ENCODE measurements around the gene NUDT21. TPM values are rescaled to one million over a fixed set of nuclear protein-coding genes. Genes with fewer than 3 reads are reported as not detected.
"Not testable (repeated sequence)": the region's sequence is repeated elsewhere in the genome, so short reads cannot be mapped to it uniquely, and the experiment has no call there.

The NUDT21 gene
- total RNA-seq, 1 donor from 2014 or later, result 135 TPM

GRCh38 chr16:56384074-56384721 is 66.9 kb downstream of the NUDT21 start:
- peaks cover 51% of the 10 kb centered on the region for H3K36me3 Mint-ChIP-seq (ENCODE audit: unreplicated experiment)
- H3K9me3 Mint-ChIP-seq (ENCODE audit: unreplicated experiment), result peaks cover 9% of the 10 kb centered on the region
- no peak for TF ChIP-seq CTCF (IDR thresholded peaks at IDR 0.05; ENCODE audit: partially characterized antibody, unreplicated experiment)
- no peak overlapping the region for H3K27ac Mint-ChIP-seq (ENCODE audit: unreplicated experiment)
- H3K4me1 Mint-ChIP-seq (ENCODE audit: low read depth, unreplicated experiment), result no peaks in the 10 kb centered on the region
- no peaks in the 10 kb centered on the region for H3K27me3 Mint-ChIP-seq (ENCODE audit: unreplicated experiment)
- no peak for DNase-seq
- no peak overlapping the region for H3K4me3 Mint-ChIP-seq (ENCODE audit: unreplicated experiment)

GRCh38 chr16:56382901-56383355 is 68.2 kb downstream of the NUDT21 start:
- no peak overlapping the region for H3K4me3 Mint-ChIP-seq (ENCODE audit: unreplicated experiment)
- no peak overlapping the region for H3K27ac Mint-ChIP-seq (ENCODE audit: unreplicated experiment)
- H3K4me1 Mint-ChIP-seq (ENCODE audit: low read depth, unreplicated experiment), result no peaks in the 10 kb centered on the region
- TF ChIP-seq CTCF (IDR thresholded peaks at IDR 0.05; ENCODE audit: partially characterized antibody, unreplicated experiment), result no peak
- H3K36me3 Mint-ChIP-seq (ENCODE audit: unreplicated experiment), result peaks cover 63% of the 10 kb centered on the region
- no peaks in the 10 kb centered on the region for H3K27me3 Mint-ChIP-seq (ENCODE audit: unreplicated experiment)
- peaks cover 9% of the 10 kb centered on the region for H3K9me3 Mint-ChIP-seq (ENCODE audit: unreplicated experiment)
- DNase-seq, result no peak

GRCh38 chr16:56382459-56382858 is 68.7 kb downstream of the NUDT21 start:
- no peak for TF ChIP-seq CTCF (IDR thresholded peaks at IDR 0.05; ENCODE audit: partially characterized antibody, unreplicated experiment)
- Mint-ChIP-seq H3K36me3 (ENCODE audit: unreplicated experiment) (peaks cover 67% of the 10 kb centered on the region), H3K4me1 (ENCODE audit: low read depth, unreplicated experiment) (no peaks in the 10 kb centered on the region), H3K27me3 (ENCODE audit: unreplicated experiment) (no peaks in the 10 kb centered on the region), H3K9me3 (ENCODE audit: unreplicated experiment) (peaks cover 9% of the 10 kb centered on the region), H3K4me3 (ENCODE audit: unreplicated experiment) (no peak overlapping the region), H3K27ac (ENCODE audit: unreplicated experiment) (no peak overlapping the region)
- no peak for DNase-seq

- H3K4me3 Mint-ChIP-seq (ENCODE audit: unreplicated experiment); H3K4me1 Mint-ChIP-seq (ENCODE audit: low read depth, unreplicated experiment); DNase-seq; H3K27ac Mint-ChIP-seq (ENCODE audit: unreplicated experiment); H3K9me3 Mint-ChIP-seq (ENCODE audit: unreplicated experiment); H3K27me3 Mint-ChIP-seq (ENCODE audit: unreplicated experiment): not testable (repeated sequence)
- peaks cover 71% of the 10 kb centered on the region for H3K36me3 Mint-ChIP-seq (ENCODE audit: unreplicated experiment)
Measured at GRCh38 chr16:56380778-56381485, 70.2 kb downstream of the NUDT21 start.

Other genes starting within 250 kb of the NUDT21 start
- 69.9 TPM for gene AMFR, start 25.8 kb downstream of the NUDT21 start, total RNA-seq (ENCODE audit: unreplicated experiment)
- gene OGFOD1, start 222 bp upstream of the NUDT21 start, total RNA-seq (ENCODE audit: unreplicated experiment), result 45.6 TPM
- 40.7 TPM for gene BBS2, start 68.7 kb upstream of the NUDT21 start, total RNA-seq (ENCODE audit: unreplicated experiment)
- gene MT4, start 113.7 kb upstream of the NUDT21 start, total RNA-seq (ENCODE audit: unreplicated experiment), result not detected
- gene MT3, start 138.2 kb upstream of the NUDT21 start, total RNA-seq (ENCODE audit: unreplicated experiment), result not detected
- not detected for gene MT2A, start 157.3 kb upstream of the NUDT21 start, total RNA-seq (ENCODE audit: unreplicated experiment)
- gene MT1E, start 174.4 kb upstream of the NUDT21 start, total RNA-seq (ENCODE audit: unreplicated experiment), result not detected
- gene MT1M, start 181.3 kb upstream of the NUDT21 start, total RNA-seq (ENCODE audit: unreplicated experiment), result not detected
- not detected for gene MT1A, start 187.3 kb upstream of the NUDT21 start, total RNA-seq (ENCODE audit: unreplicated experiment)
- not detected for gene MT1B, start 200.6 kb upstream of the NUDT21 start, total RNA-seq (ENCODE audit: unreplicated experiment)
- gene MT1F, start 206.6 kb upstream of the NUDT21 start, total RNA-seq (ENCODE audit: unreplicated experiment), result 3.4 TPM
- not detected for gene MT1G, start 216.7 kb upstream of the NUDT21 start, total RNA-seq (ENCODE audit: unreplicated experiment)
- gene MT1H, start 218.5 kb upstream of the NUDT21 start, total RNA-seq (ENCODE audit: unreplicated experiment), result not detected
- gene MT1X, start 231.1 kb upstream of the NUDT21 start, total RNA-seq (ENCODE audit: unreplicated experiment), result 9.5 TPM